Transverse colon (tissue), 4 donors: ENCODE data around the gene CIROP.

Experiments used
- CTCF ChIP-seq, 5 experiments: fragments of 200-600 bp in 3 of 5; fragments of 450-650 bp in 2 of 5; sonication (generic) in 3 of 5; IDR thresholded peaks; 1 replicate in 2 of 5; 2 replicates in 3 of 5; pipeline ENCODE4 v1.5.1; 2016 to 2017; ENCODE audit warnings: antibody characterized with exemption in 5 of 5, inconsistent platforms in 3 of 5, mild to moderate bottlenecking in 2 of 5, moderate library complexity in 1 of 5
- POLR2A ChIP-seq: fragments of 450-650 bp; IDR thresholded peaks from one replicate; pipeline ENCODE4 v1.6.1; 2016; ENCODE audit warnings: antibody characterized with exemption, mild to moderate bottlenecking, moderate library complexity
- POLR2AphosphoS5 ChIP-seq, 3 donors: sonication (generic); formaldehyde crosslinking; IDR thresholded peaks; one replicate each; pipeline ENCODE4 v1.6.1; 2016; ENCODE audit warnings: antibody characterized with exemption in 3 of 3

GRCh38 chr14:23137192-23137812 is 32.5 kb upstream of the CIROP start:
- TF ChIP-seq POLR2A (no peak), CTCF (IDR thresholded peaks at IDR 0.05) (no peak), POLR2AphosphoS5 (IDR thresholded peaks at IDR 0.05) (no peak)
